Thoracic aorta (tissue), 2 donors: Measurements from ENCODE around the gene PER2. TPM values are rescaled to one million over a fixed set of nuclear protein-coding genes. Genes with fewer than 3 reads are reported as not detected.
"Not testable (repeated sequence)": the region's sequence is repeated elsewhere in the genome, so short reads cannot be mapped to it uniquely, and the experiment has no call there.

Experiments used
- ATAC-seq: fragments of 150-250 bp; one replicate; pipeline ENCODE4 v1.8.0; 2017; ENCODE audit warnings: low read depth; ENCODE audit not compliant: insufficient number of reproducible peaks, low FRiP score
- DNase-seq: peaks from one replicate; pipeline ENCODE4 v3.0.0-alpha.2; 2020; ENCODE audit warnings: low spot score
- H3K27ac ChIP-seq, 2 donors: fragments of 200-600 bp; sonication (generic); 1 replicate in 1 of 2; 2 replicates in 1 of 2; pipeline ENCODE4 v1.5.1; 2016; ENCODE audit warnings: mild to moderate bottlenecking in 2 of 2, moderate library complexity in 2 of 2
- H3K27me3 ChIP-seq: fragments of 200-600 bp; sonication (generic); replicated peaks from 2 replicates; pipeline ENCODE4 v1.6.0; 2016; ENCODE audit warnings: mild to moderate bottlenecking; ENCODE audit not compliant: insufficient read depth
- H3K36me3 ChIP-seq: fragments of 200-600 bp; sonication (generic); one replicate; pipeline ENCODE4 v1.5.1; 2016
- H3K4me1 ChIP-seq, 2 donors: fragments of 200-600 bp; sonication (generic); 1 replicate in 1 of 2; 2 replicates in 1 of 2; pipeline versions ENCODE4 v1.5.1 to v1.6.0; 2016; ENCODE audit warnings: low read depth in 2 of 2, mild to moderate bottlenecking in 1 of 2; ENCODE audit not compliant: control insufficient read depth in 1 of 2
- H3K4me3 ChIP-seq: fragments of 200-600 bp; sonication (generic); 2 replicates; pipeline ENCODE4 v1.5.1; 2016; ENCODE audit warnings: mild to moderate bottlenecking
- H3K9me3 ChIP-seq: fragments of 200-600 bp; sonication (generic); 2 replicates; pipeline ENCODE4 v1.5.1; 2016
- CTCF ChIP-seq: fragments of 200-600 bp; sonication (generic); IDR thresholded peaks from one replicate; pipeline ENCODE4 v1.5.1; 2019; ENCODE audit warnings: antibody characterized with exemption
- total RNA-seq, 2 donors: library from RNA; depleted of rRNA; stranded (reverse); fragments of >200 nt; gene quantifications; one replicate each; pipeline versions ENCODE4 v1.1.0 to v1.2.3, GENCODE V29; 2016

Gene PER2
- total RNA-seq, 2 donors from 2014 or later = 14.2 to 26.2 TPM

GRCh38 chr2:238272156-238272555, 16.3 kb downstream of the PER2 start:
- no peak for ATAC-seq
- H3K36me3 ChIP-seq = peaks cover 67% of the 10 kb centered on the region

GRCh38 chr2:238271686-238272085, 16.7 kb downstream of the PER2 start:
- not testable (repeated sequence) for H3K27me3 ChIP-seq, H3K9me3 ChIP-seq, H3K4me3 ChIP-seq, ATAC-seq, DNase-seq, H3K4me1 ChIP-seq, H3K27ac ChIP-seq
- peaks cover 66% of the 10 kb centered on the region for H3K36me3 ChIP-seq

More at GRCh38 chr2:238272156-238272555, 16.3 kb downstream of the PER2 start:
- H3K9me3 ChIP-seq = no peaks in the 10 kb centered on the region
- H3K4me1 ChIP-seq = no peaks in the 10 kb centered on the region
- no peak for DNase-seq
- no peak overlapping the region for H3K4me3 ChIP-seq
- H3K27ac ChIP-seq = no peak overlapping the region
- H3K27me3 ChIP-seq = no peaks in the 10 kb centered on the region
- no peak for TF ChIP-seq CTCF

GRCh38 chr2:238271061-238271554, 17.3 kb downstream of the PER2 start:
- Histone ChIP-seq H3K9me3 (no peaks in the 10 kb centered on the region), H3K27me3 (no peaks in the 10 kb centered on the region), H3K36me3 (peaks cover 60% of the 10 kb centered on the region), H3K4me3 (no peak overlapping the region), H3K4me1 (no peaks in the 10 kb centered on the region), H3K27ac (no peak overlapping the region)
- no peak for ATAC-seq
- DNase-seq = no peak
- no peak for TF ChIP-seq CTCF

DNA sequence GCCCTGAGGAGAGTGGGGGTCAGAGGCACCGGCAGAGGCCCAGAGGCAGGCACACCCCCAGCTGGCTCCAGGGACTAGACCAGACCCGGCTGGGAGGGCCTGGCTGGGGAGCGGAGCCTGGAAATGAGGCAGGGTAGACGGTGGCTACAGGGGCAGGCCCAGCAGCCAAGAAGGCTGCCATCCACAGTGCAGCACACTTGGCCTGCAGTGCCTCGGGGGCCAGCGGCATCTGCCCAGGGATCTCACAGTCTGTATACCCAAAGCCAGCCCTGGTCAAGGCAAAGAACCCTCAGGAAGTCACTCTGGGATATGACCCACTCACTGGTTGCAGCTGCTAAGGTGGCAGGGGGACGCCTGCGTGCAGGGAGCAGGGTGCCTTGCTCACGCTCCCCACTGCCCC, 17.8 kb downstream of the PER2 start:
- DNase-seq (no peak), ATAC-seq (no peak)
- Histone ChIP-seq H3K9me3 (no peaks in the 10 kb centered on the region), H3K4me3 (no peak overlapping the region), H3K4me1 (no peaks in the 10 kb centered on the region), H3K27ac (no peak overlapping the region), H3K36me3 (peaks cover 57% of the 10 kb centered on the region), H3K27me3 (no peaks in the 10 kb centered on the region)
- TF ChIP-seq CTCF = no peak

GRCh38 chr2:238269741-238270140, 18.7 kb downstream of the PER2 start:
- H3K36me3 ChIP-seq = peaks cover 53% of the 10 kb centered on the region
- no peak for DNase-seq

More at GRCh38 chr2:238269741-238270140, 18.7 kb downstream of the PER2 start:
- H3K9me3 ChIP-seq = no peaks in the 10 kb centered on the region
- no peak for ATAC-seq
- no peaks in the 10 kb centered on the region for H3K27me3 ChIP-seq
- no peak for TF ChIP-seq CTCF
- no peaks in the 10 kb centered on the region for H3K4me1 ChIP-seq
- H3K27ac ChIP-seq = no peak overlapping the region
- H3K4me3 ChIP-seq = no peak overlapping the region
